22Rv1 (cell line): ENCODE results near the gene SORT1.

Source experiments
- CTCF ChIP-seq: fragments of 450-650 bp; IDR thresholded peaks from 2 replicates; pipeline ENCODE4 v1.5.1; 2017; ENCODE audit warnings: mild to moderate bottlenecking
- ZFX ChIP-seq: fragments of 450-650 bp; IDR thresholded peaks from 2 replicates; pipeline ENCODE4 v1.6.1; 2017; ENCODE audit warnings: antibody characterized with exemption, borderline replicate concordance

GRCh38 chr1:109426281-109427170 lies 28.8 kb upstream of the SORT1 start, which contains the start of gene PSMA5:
- TF ChIP-seq CTCF (no peak), ZFX (no peak)
